ENCODE data around the gene BROX. TPM values are rescaled to one million over a fixed set of nuclear protein-coding genes. Genes with fewer than 3 reads are reported as not detected.

Gene BROX, protein sequence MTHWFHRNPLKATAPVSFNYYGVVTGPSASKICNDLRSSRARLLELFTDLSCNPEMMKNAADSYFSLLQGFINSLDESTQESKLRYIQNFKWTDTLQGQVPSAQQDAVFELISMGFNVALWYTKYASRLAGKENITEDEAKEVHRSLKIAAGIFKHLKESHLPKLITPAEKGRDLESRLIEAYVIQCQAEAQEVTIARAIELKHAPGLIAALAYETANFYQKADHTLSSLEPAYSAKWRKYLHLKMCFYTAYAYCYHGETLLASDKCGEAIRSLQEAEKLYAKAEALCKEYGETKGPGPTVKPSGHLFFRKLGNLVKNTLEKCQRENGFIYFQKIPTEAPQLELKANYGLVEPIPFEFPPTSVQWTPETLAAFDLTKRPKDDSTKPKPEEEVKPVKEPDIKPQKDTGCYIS
- 10 to 100 TPM; 22.8 to 26.3 TPM for total RNA-seq
- polyA plus RNA-seq (2013, experiment 1 of 2), result 27.0 TPM
- polyA plus RNA-seq (2013, experiment 2 of 2), result 29.5 TPM
- long read RNA-seq, experiment 1, partial matches to known transcripts, result 0 of 4 reads
- long read RNA-seq, experiment 1, other reads (novel, unspliced or antisense), result 3 of 4 reads
- long read RNA-seq, experiment 2, full-length matches to known transcripts, result 3 of 12 reads
- long read RNA-seq, experiment 2, partial matches to known transcripts, result 3 of 12 reads
- long read RNA-seq, experiment 2, other reads (novel, unspliced or antisense), result 6 of 12 reads
- long read RNA-seq, experiment 3, full-length matches to known transcripts, result 16 of 47 reads
- long read RNA-seq, experiment 3, partial matches to known transcripts, result 3 of 47 reads
- long read RNA-seq, experiment 3, other reads (novel, unspliced or antisense), result 28 of 47 reads
- long read RNA-seq, experiment 4, partial matches to known transcripts, result 0 of 1 reads
- long read RNA-seq, experiment 4, other reads (novel, unspliced or antisense), result 1 of 1 reads

DNA sequence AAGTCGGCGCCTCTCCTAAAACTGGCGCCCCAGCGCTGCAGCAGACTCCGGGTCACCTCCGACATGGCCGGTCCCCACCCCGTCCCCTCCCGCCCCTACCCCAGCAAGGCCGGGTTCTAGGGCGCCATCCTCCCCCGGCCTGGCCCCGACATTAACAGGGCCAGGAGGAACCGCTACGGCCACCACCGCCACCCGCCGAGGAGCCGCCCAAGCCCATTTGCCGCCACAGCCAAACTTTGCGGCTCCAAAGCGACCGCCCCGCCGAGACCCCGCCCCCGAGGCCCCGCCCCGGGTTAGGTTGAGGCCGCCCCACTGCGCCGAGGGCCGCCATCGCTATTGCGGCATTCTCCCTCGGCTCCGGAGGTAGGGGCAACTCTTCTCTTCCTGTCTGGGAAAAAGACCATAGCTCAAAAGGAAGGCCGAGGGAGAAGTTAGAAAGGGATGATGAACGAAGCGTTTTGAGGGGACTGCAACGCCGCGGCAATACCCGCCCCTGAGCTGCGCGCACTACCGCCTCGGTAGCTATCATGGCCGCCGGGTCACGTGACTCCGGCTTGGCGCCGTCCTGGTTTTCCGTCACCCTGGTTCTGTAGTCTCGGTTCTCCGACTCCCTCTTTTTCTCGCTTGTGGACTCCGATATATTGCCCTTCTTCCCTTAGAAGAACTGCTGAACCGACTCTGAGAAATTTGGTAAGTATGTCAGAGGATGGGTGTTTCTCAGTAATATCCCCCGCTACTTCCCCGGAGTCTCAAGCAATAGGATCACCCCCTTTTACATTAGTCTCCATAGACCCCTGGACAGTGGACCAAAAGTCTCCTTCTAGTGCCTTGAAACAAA, at the start of gene BROX, which contains the start of gene AIDA:
Gene BROX, plus strand, starts transcription at position 312 of the 838 bp plus-strand sequence. CDS start 3,136 bp downstream, outside the sequence.
Gene AIDA, minus strand, starts transcription at position 239 of the 838 bp plus-strand sequence. Its CDS starts 174 bp downstream, at position 65.
- no peaks in the 10 kb centered on the region for H3K9me3 ChIP-seq (ENCODE audit: control insufficient read depth, low read length)
- Mint-ChIP-seq H3K4me3 (peak within 1 kb of the TSS; percentile 91), H3K27me3 (ENCODE audit: insufficient read depth) (no peaks in the 10 kb centered on the region), H3K36me3 (ENCODE audit: low read depth) (peaks cover 30% of the 10 kb centered on the region), H3K9me3 (no peaks in the 10 kb centered on the region), H3K4me1 (peaks cover 15% of the 10 kb centered on the region), H3K27ac (peak within 1 kb of the TSS; percentile 100)
- H3K4me3 ChIP-seq (ENCODE audit: low read length), result peak within 1 kb of the TSS; percentile 100
- DNase-seq, result peak; percentile 98
- 0 to 1% methylated on average over 28 to 50 of the region's 62 CpGs for WGBS, 2 experiments (ENCODE audit: insufficient coverage in 1 of 2, insufficient read length in 1 of 2)
- H3K4me1 ChIP-seq (ENCODE audit: control insufficient read depth, insufficient read depth, low read length), result no peaks in the 10 kb centered on the region
- H3K36me3 ChIP-seq (ENCODE audit: control insufficient read depth, insufficient read depth, low read length), result peaks cover 25% of the 10 kb centered on the region
- TF ChIP-seq, protein P1, sequence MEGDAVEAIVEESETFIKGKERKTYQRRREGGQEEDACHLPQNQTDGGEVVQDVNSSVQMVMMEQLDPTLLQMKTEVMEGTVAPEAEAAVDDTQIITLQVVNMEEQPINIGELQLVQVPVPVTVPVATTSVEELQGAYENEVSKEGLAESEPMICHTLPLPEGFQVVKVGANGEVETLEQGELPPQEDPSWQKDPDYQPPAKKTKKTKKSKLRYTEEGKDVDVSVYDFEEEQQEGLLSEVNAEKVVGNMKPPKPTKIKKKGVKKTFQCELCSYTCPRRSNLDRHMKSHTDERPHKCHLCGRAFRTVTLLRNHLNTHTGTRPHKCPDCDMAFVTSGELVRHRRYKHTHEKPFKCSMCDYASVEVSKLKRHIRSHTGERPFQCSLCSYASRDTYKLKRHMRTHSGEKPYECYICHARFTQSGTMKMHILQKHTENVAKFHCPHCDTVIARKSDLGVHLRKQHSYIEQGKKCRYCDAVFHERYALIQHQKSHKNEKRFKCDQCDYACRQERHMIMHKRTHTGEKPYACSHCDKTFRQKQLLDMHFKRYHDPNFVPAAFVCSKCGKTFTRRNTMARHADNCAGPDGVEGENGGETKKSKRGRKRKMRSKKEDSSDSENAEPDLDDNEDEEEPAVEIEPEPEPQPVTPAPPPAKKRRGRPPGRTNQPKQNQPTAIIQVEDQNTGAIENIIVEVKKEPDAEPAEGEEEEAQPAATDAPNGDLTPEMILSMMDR (conservative IDR thresholded peaks at IDR 0.05), result no peak
- peak within 1 kb of the TSS; percentile 81 for H3K27ac ChIP-seq (ENCODE audit: low read depth, low read length)
- no peaks in the 10 kb centered on the region for H3K27me3 ChIP-seq (ENCODE audit: control insufficient read depth, insufficient read depth, low read length, poor library complexity, severe bottlenecking)
- peak within 1 kb of the TSS; percentile 80 for H3K9ac ChIP-seq (ENCODE audit: extremely low read depth, low read length, poor library complexity, severe bottlenecking)

DNA sequence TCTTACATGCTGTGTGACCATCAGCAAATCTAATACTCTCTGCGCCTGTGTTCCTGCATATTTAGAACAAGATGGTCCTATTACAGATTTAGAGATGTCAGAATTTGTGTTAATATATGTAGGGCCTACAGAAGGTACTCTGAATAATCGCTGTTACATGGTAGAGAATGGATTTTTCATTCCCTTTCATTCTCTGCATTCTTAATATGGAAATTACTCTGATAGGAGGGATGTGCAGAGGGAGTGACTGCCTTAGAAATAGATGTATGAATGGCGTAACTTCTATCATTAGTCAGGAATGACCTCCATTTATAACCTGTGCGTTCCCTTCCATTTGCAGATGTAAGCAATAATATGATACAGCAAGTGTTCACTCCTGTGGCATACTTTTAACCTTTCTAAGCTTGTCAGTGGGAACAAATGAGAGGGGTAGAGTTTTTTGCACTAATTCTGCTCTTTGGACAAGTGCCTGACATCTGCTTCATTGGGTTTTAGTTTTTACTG, 48.9 kb upstream of the BROX start:
- H3K27ac Mint-ChIP-seq, result no peak overlapping the region
- WGBS, 2 experiments (ENCODE audit: insufficient coverage in 1 of 2, insufficient read length in 1 of 2), result 97 to 100% methylated on average over 1 to 4 of the region's 4 CpGs
- H3K4me1 Mint-ChIP-seq, result no peaks in the 10 kb centered on the region
- TF ChIP-seq, protein P1 (conservative IDR thresholded peaks at IDR 0.05), result no peak
- H3K27ac ChIP-seq (ENCODE audit: low read depth, low read length), result no peak overlapping the region
- H3K36me3 ChIP-seq (ENCODE audit: control insufficient read depth, insufficient read depth, low read length), result peaks cover 94% of the 10 kb centered on the region
- H3K27me3 ChIP-seq (ENCODE audit: control insufficient read depth, insufficient read depth, low read length, poor library complexity, severe bottlenecking), result no peaks in the 10 kb centered on the region
- H3K27me3 Mint-ChIP-seq (ENCODE audit: insufficient read depth), result no peaks in the 10 kb centered on the region
- no peaks in the 10 kb centered on the region for H3K4me1 ChIP-seq (ENCODE audit: control insufficient read depth, insufficient read depth, low read length)
- H3K9ac ChIP-seq (ENCODE audit: extremely low read depth, low read length, poor library complexity, severe bottlenecking), result no peak overlapping the region
- H3K4me3 ChIP-seq (ENCODE audit: low read length), result no peak overlapping the region
- H3K4me3 Mint-ChIP-seq, result no peak overlapping the region
- no peaks in the 10 kb centered on the region for H3K9me3 Mint-ChIP-seq
- DNase-seq, result no peak
- no peaks in the 10 kb centered on the region for H3K9me3 ChIP-seq (ENCODE audit: control insufficient read depth, low read length)
- H3K36me3 Mint-ChIP-seq (ENCODE audit: low read depth), result peaks cover 65% of the 10 kb centered on the region
